C4-2B (cell line): ENCODE data around the gene MANF.

ENCODE experiments used
- CTCF ChIP-seq: fragments of 450-650 bp; conservative IDR thresholded peaks from 2 replicates; pipeline ENCODE4 v1.5.1; 2017; ENCODE audit warnings: mild to moderate bottlenecking
- ZFX ChIP-seq: fragments of 450-650 bp; IDR thresholded peaks from 2 replicates; pipeline ENCODE4 v1.6.1; 2017

GRCh38 chr3:51434746-51435327, 49.7 kb downstream of the MANF start:
- peak; percentile 89 for TF ChIP-seq CTCF
- TF ChIP-seq ZFX = no peak
